Uterus (tissue), 4 donors: ENCODE results near the gene EPB41L1. TPM values are rescaled to one million over a fixed set of nuclear protein-coding genes. Genes with fewer than 3 reads are reported as not detected.

Experiments
- DNase-seq, 2 donors: peaks; one replicate each; pipeline ENCODE4 v3.0.0-alpha.2; 2019 to 2020
- H3K27ac ChIP-seq, 2 donors: fragments of 200-600 bp; sonication (generic); 1 replicate in 1 of 2; 2 replicates in 1 of 2; pipeline ENCODE4 v1.5.1; 2016 to 2018
- H3K27me3 ChIP-seq, 2 donors: fragments of 200-600 bp; sonication (generic); one replicate each; pipeline ENCODE4 v1.5.1; 2018 to 2019; ENCODE audit warnings: control low read depth in 1 of 2
- H3K36me3 ChIP-seq, 2 donors: fragments of 200-600 bp; sonication (generic); one replicate each; pipeline ENCODE4 v1.5.1; 2019; ENCODE audit warnings: control low read depth in 1 of 2
- H3K4me1 ChIP-seq, 2 donors: fragments of 200-600 bp; sonication (generic); one replicate each; pipeline ENCODE4 v1.5.1; 2018 to 2019; ENCODE audit warnings: control low read depth in 1 of 2
- H3K4me3 ChIP-seq, 2 donors: fragments of 200-600 bp; sonication (generic); 1 replicate in 1 of 2; 2 replicates in 1 of 2; pipeline ENCODE4 v1.5.1; 2018 to 2019; ENCODE audit warnings: mild to moderate bottlenecking in 1 of 2
- H3K9me3 ChIP-seq, 2 donors: fragments of 200-600 bp; sonication (generic); one replicate each; pipeline ENCODE4 v1.5.1; 2019; ENCODE audit warnings: control low read depth in 1 of 2
- POLR2A ChIP-seq, 2 donors: fragments of 450-650 bp; IDR thresholded peaks; one replicate each; pipeline ENCODE4 v1.6.1; 2016; ENCODE audit warnings: antibody characterized with exemption in 2 of 2, mild to moderate bottlenecking in 1 of 2, moderate library complexity in 1 of 2
- intact Hi-C: fragments of 100-400 bp; cut with DNase I; formaldehyde crosslinking; loops from one replicate; pipeline ENCODE4 v1.15.1; 2023; ENCODE audit warnings: low total_unique reads
- total RNA-seq, 4 donors: library from RNA; depleted of rRNA in 3 of 4; stranded (reverse); fragments of >200 nt in 3 of 4; gene quantifications; one replicate each; pipeline versions ENCODE4 v1.1.0 to v1.2.4, GENCODE V29; 2014 to 2023
- TF ChIP-seq, protein P1 (sequence below), 4 experiments: fragments of 200-600 bp in 2 of 4; fragments of 450-650 bp in 2 of 4; sonication (generic) in 2 of 4; IDR thresholded peaks; one replicate each; pipeline ENCODE4 v1.5.1; 2016 to 2019; ENCODE audit warnings: antibody characterized with exemption in 4 of 4, mild to moderate bottlenecking in 2 of 4, moderate library complexity in 1 of 4
- donor health status: DM: yes; HTN: yes; CAD: no.

EPB41L1 gene
- total RNA-seq, 4 donors from 2014 or later = 4.9 to 69.2 (median 33.2) TPM

DNA sequence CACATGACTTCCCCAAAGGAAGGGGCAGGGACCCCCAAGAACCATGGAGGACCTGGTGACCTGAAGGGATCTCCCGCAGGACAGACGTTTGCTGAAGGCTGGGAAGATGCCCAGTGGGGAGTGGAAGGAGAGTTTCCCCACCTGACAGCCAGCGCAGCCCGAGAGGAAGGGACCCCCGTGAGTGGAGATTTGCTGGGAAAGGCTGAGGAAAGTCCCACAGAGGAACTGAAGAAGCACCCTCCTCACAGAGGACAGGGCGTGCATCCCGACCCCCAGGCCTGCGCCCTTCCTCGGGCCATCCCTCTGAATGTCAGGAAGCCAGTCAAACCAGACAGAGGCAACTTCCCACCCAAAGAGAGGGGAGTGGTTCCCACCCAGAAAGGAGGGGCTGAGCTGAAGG lies 52.1 kb downstream of the EPB41L1 start:
- no peak for DNase-seq
- Histone ChIP-seq H3K9me3 (no peaks in the 10 kb centered on the region), H3K4me1 (no peaks in the 10 kb centered on the region), H3K36me3 (no peaks in the 10 kb centered on the region), H3K27ac (no peak overlapping the region), H3K27me3 (no peaks in the 10 kb centered on the region), H3K4me3 (no peak overlapping the region)
- intact Hi-C loops = no loop called here
- TF ChIP-seq, protein P1, sequence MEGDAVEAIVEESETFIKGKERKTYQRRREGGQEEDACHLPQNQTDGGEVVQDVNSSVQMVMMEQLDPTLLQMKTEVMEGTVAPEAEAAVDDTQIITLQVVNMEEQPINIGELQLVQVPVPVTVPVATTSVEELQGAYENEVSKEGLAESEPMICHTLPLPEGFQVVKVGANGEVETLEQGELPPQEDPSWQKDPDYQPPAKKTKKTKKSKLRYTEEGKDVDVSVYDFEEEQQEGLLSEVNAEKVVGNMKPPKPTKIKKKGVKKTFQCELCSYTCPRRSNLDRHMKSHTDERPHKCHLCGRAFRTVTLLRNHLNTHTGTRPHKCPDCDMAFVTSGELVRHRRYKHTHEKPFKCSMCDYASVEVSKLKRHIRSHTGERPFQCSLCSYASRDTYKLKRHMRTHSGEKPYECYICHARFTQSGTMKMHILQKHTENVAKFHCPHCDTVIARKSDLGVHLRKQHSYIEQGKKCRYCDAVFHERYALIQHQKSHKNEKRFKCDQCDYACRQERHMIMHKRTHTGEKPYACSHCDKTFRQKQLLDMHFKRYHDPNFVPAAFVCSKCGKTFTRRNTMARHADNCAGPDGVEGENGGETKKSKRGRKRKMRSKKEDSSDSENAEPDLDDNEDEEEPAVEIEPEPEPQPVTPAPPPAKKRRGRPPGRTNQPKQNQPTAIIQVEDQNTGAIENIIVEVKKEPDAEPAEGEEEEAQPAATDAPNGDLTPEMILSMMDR (IDR thresholded peaks at IDR 0.05) = no peak
- no peak for TF ChIP-seq POLR2A (IDR thresholded peaks at IDR 0.05)

DNA sequence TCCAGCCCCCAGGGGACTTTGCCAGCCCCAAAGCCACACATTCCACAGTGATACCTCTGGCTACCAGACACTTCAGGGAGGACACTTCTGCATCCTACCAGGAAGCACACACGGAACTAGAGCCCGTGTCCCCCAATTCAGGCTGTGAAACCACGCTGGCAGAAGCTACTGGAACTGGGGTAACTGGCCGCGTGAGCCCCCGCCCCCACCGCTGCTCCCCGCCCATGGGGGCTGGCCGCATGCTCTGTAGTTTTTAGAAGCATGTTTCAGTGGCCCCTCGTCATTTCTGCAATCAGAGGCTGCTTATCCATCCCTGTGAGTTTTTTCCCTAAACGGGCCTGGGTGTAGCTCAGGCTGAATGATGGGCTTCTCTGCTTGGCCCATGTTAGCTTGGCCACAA lies 53.1 kb downstream of the EPB41L1 start:
- no peak overlapping the region for H3K27ac ChIP-seq
- H3K4me1 ChIP-seq = no peaks in the 10 kb centered on the region
- intact Hi-C loops = no loop called here
- no peak for DNase-seq
- H3K27me3 ChIP-seq = no peaks in the 10 kb centered on the region
- TF ChIP-seq, protein P1 (IDR thresholded peaks at IDR 0.05) = no peak
- no peak for TF ChIP-seq POLR2A (IDR thresholded peaks at IDR 0.05)
- H3K36me3 ChIP-seq = no peaks in the 10 kb centered on the region
- H3K4me3 ChIP-seq = no peak overlapping the region
- H3K9me3 ChIP-seq = no peaks in the 10 kb centered on the region

DNA sequence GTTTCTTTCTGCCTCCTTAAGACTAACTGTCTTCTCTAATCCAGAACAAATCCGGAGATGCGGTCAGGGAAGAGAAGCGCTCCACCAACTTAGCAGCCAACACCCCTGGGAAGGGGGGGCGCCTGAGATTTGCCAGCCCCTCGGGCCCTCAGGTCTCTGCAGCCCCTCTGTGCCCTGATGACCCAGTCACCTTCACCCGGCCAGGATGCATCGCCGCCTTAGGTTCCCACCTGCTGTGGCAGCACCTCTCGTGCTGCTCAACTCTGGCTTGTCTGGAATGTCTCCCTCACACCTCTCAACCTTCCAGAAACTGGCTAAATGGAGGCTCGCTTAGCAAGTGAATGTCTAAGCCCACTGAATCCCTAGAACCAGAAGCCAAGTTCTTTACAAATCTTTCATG lies 53.7 kb downstream of the EPB41L1 start:
- DNase-seq = no peak
- no peaks in the 10 kb centered on the region for H3K27me3 ChIP-seq
- intact Hi-C loops = no loop called here
- H3K36me3 ChIP-seq = no peaks in the 10 kb centered on the region
- no peak overlapping the region for H3K4me3 ChIP-seq
- no peak overlapping the region for H3K27ac ChIP-seq
- no peaks in the 10 kb centered on the region for H3K4me1 ChIP-seq
- TF ChIP-seq, protein P1 (IDR thresholded peaks at IDR 0.05) = no peak
- no peak for TF ChIP-seq POLR2A (IDR thresholded peaks at IDR 0.05)
- H3K9me3 ChIP-seq = no peaks in the 10 kb centered on the region

DNA sequence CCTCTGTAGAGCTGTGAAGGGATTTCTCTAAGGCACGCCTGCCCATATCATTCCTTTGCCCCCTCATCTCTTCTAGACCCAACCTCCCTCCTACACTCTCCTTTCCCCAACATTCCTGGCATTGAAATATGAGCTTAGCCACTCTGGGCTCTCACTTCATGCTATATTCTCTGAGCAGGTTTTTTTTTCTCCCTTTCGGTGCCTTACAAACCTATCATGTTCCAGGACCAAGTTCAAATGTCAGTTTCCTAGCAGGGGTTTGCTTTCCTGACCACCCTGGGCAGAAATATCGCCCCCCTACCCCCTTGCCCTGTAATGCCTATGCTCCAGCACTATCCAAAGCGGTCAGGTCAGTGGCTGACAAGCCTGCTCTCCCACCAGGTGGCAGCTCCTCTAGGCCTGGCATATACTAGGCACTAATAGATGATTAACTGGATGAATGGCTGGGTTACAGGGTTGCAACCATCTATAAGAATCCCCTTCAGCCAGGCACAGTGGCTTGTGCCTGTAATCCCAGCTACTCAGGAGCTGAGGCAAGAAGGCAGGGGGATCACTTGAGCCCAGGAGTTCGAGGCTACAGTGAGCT lies 56.0 kb downstream of the EPB41L1 start:
- H3K4me3 ChIP-seq = no peak overlapping the region
- TF ChIP-seq, protein P1 (IDR thresholded peaks at IDR 0.05) = no peak
- no peak for TF ChIP-seq POLR2A (IDR thresholded peaks at IDR 0.05)
- no peak for DNase-seq
- no peaks in the 10 kb centered on the region for H3K9me3 ChIP-seq
- no peaks in the 10 kb centered on the region for H3K4me1 ChIP-seq
- no peak overlapping the region for H3K27ac ChIP-seq
- intact Hi-C loops = no loop called here
- no peaks in the 10 kb centered on the region for H3K36me3 ChIP-seq
- H3K27me3 ChIP-seq = no peaks in the 10 kb centered on the region

DNA sequence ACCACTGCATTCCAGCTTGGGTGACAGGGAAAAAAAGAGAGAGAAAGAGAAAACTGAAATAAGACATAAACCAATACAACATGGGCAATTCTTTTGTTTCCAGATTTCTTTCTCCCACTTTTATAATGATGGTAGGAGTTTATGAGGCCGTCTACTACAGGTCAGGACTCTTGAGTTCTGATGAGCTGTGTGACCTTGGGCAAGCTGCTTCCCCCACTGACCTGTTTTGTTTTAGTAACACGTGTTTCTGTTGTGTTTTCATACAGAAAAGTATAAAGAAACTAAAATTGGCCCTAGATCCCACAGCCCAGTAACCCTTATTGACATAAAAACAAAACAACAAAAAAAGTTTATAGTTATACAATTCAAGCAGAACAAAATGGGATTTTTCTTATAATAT lies 58.8 kb downstream of the EPB41L1 start:
- intact Hi-C loops = no loop called here
- no peak for TF ChIP-seq POLR2A (IDR thresholded peaks at IDR 0.05)
- TF ChIP-seq, protein P1 (IDR thresholded peaks at IDR 0.05) = no peak

More for the DNA sequence above, 58.8 kb downstream of the EPB41L1 start:
- H3K4me1 ChIP-seq = no peaks in the 10 kb centered on the region
- no peaks in the 10 kb centered on the region for H3K9me3 ChIP-seq
- H3K27me3 ChIP-seq = no peaks in the 10 kb centered on the region
- DNase-seq = no peak
- no peak overlapping the region for H3K4me3 ChIP-seq
- no peak overlapping the region for H3K27ac ChIP-seq
- no peaks in the 10 kb centered on the region for H3K36me3 ChIP-seq
